GM12864 (cell line): ENCODE results near the gene DNAL1.

Experiments used
- DNase-seq: peaks from one replicate; pipeline ENCODE4 v3.0.0-alpha.2; 2011; ENCODE audit warnings: low read depth
- H3K4me3 ChIP-seq: 2 replicates; pipeline ENCODE4 v1.5.1; 2011; ENCODE audit warnings: mild to moderate bottlenecking, low read depth, low read length, control low read depth
- CTCF ChIP-seq: IDR thresholded peaks from 2 replicates; pipeline ENCODE4 v1.5.1; 2011; ENCODE audit warnings: low read depth, mild to moderate bottlenecking, moderate library complexity, low read length, control low read depth, inconsistent platforms; ENCODE audit errors: missing control alignments

DNAL1 gene

GRCh38 chr14:73717711-73718417 lies 73.1 kb downstream of the DNAL1 start:
- no peak for TF ChIP-seq CTCF
- no peak overlapping the region for H3K4me3 ChIP-seq
- DNase-seq, result no peak

- H3K4me3 ChIP-seq, result no peak overlapping the region
- no peak for DNase-seq
- no peak for TF ChIP-seq CTCF
These were observed 73.8 kb downstream of the DNAL1 start for GRCh38 chr14:73718418-73719251.

GRCh38 chr14:73719361-73719760 lies 74.6 kb downstream of the DNAL1 start:
- no peak for DNase-seq
- TF ChIP-seq CTCF, result no peak
- H3K4me3 ChIP-seq, result no peak overlapping the region

- DNase-seq, result no peak
- no peak for TF ChIP-seq CTCF
- no peak overlapping the region for H3K4me3 ChIP-seq
These were observed 75.0 kb downstream of the DNAL1 start for GRCh38 chr14:73719791-73720190.

GRCh38 chr14:73720636-73721035 lies 75.8 kb downstream of the DNAL1 start:
- TF ChIP-seq CTCF, result no peak
- no peak overlapping the region for H3K4me3 ChIP-seq
- DNase-seq, result no peak

- no peak for TF ChIP-seq CTCF
- DNase-seq, result no peak
These were observed 76.5 kb downstream of the DNAL1 start for GRCh38 chr14:73721101-73721821.

More at GRCh38 chr14:73721101-73721821, 76.5 kb downstream of the DNAL1 start:
- H3K4me3 ChIP-seq, result no peak overlapping the region
